CD4-positive, alpha-beta T cell (primary cell): ENCODE data around the gene MAPK7. TPM values are rescaled to one million over a fixed set of nuclear protein-coding genes. Genes with fewer than 3 reads are reported as not detected.
A peak's percentile ranks its signal among the peaks of the same experiment; 100 is the strongest.

Source experiments
- ATAC-seq: fragments of 200-7000 bp; cut with Tn5 transposase; one replicate; pipeline ENCODE4 v1.10.0; 2022; ENCODE audit warnings: mild to moderate bottlenecking; ENCODE audit not compliant: poor library complexity
- CTCF ChIA-PET: fragments of 350-600 bp; sonication (Branson Sonifier 250); formaldehyde crosslinking; loops from one replicate; lab custom pipeline; 2021; ENCODE audit warnings: antibody characterized with exemption, inconsistent platforms; lab: Charles Lee
- POLR2A ChIA-PET: fragments of 350-600 bp; sonication (Branson Sonifier 250); formaldehyde crosslinking; loops from one replicate; lab custom pipeline; 2021; ENCODE audit warnings: antibody characterized with exemption, inconsistent platforms; lab: Charles Lee
- DNase-seq, 14 experiments: peaks; one replicate each; pipeline ENCODE4 v3.0.0-alpha.2; 2013 to 2020; ENCODE audit warnings: mixed read lengths in 2 of 14
- H3K27ac ChIP-seq, 2 donors: one replicate each; pipeline versions ENCODE4 v1.5.1 to v1.7.0; 2013; ENCODE audit warnings: low read length in 2 of 2, low read depth in 1 of 2, mild to moderate bottlenecking in 1 of 2
- H3K27me3 ChIP-seq, 2 experiments: 1 replicate in 1 of 2; 2 replicates in 1 of 2; pipeline versions ENCODE4 v1.6.1 to v1.7.0; 2013; ENCODE audit warnings: low read length in 2 of 2, control low read depth in 1 of 2, mild to moderate bottlenecking in 1 of 2, moderate library complexity in 1 of 2; ENCODE audit not compliant: insufficient read depth in 2 of 2, control insufficient read depth in 1 of 2
- H3K36me3 ChIP-seq: one replicate; pipeline ENCODE4 v1.6.1; 2013; ENCODE audit warnings: low read length, control low read depth; ENCODE audit not compliant: insufficient read depth
- H3K4me1 ChIP-seq: one replicate; pipeline ENCODE4 v1.6.1; 2013; ENCODE audit warnings: low read length, control low read depth; ENCODE audit not compliant: insufficient read depth
- H3K4me3 ChIP-seq: one replicate; pipeline ENCODE4 v1.5.1; 2013; ENCODE audit warnings: mild to moderate bottlenecking, low read length, moderate library complexity
- H3K9me3 ChIP-seq, 2 experiments: 1 replicate in 1 of 2; 2 replicates in 1 of 2; pipeline versions ENCODE4 v1.6.1 to v1.7.0; 2013; ENCODE audit warnings: low read length in 2 of 2, mild to moderate bottlenecking in 2 of 2, control low read depth in 1 of 2, moderate library complexity in 1 of 2; ENCODE audit not compliant: control insufficient read depth in 1 of 2, insufficient read depth in 1 of 2
- H3K27ac Mint-ChIP-seq: one replicate; pipeline ENCODE4 v1.8.0; 2020; ENCODE audit warnings: mixed read lengths
- H3K27me3 Mint-ChIP-seq: one replicate; pipeline ENCODE4 v1.8.0; 2021; ENCODE audit warnings: mixed read lengths
- H3K36me3 Mint-ChIP-seq: one replicate; pipeline ENCODE4 v1.8.0; 2021; ENCODE audit warnings: low read depth, mixed read lengths
- H3K4me1 Mint-ChIP-seq: one replicate; pipeline ENCODE4 v1.8.0; 2021; ENCODE audit warnings: low read depth, mixed read lengths
- H3K4me3 Mint-ChIP-seq: one replicate; pipeline ENCODE4 v1.8.0; 2020; ENCODE audit warnings: mild to moderate bottlenecking, mixed read lengths
- H3K9me3 Mint-ChIP-seq: one replicate; pipeline ENCODE4 v1.8.0; 2020; ENCODE audit warnings: mixed read lengths
- CTCF ChIP-seq: fragments of 200-600 bp; IDR thresholded peaks from one replicate; pipeline ENCODE4 v1.8.0; 2022; ENCODE audit warnings: antibody characterized with exemption, mild to moderate bottlenecking
- intact Hi-C, 2 experiments: fragments of 100-400 bp; cut with DNase I in 1 of 2; cut with micrococcal nuclease in 1 of 2; formaldehyde crosslinking; loops; one replicate each; pipeline versions ENCODE4 v1.15.1 to v1.9.0; 2023 to 2025; cut with DNase I, micrococcal nuclease
- total RNA-seq, 174 experiments: library from RNA in 2 of 174; stranded (reverse) in 2 of 174; gene quantifications; one replicate each; pipeline ENCODE4 v1.2.3 and lab custom pipeline; 2021 to 2026

Gene MAPK7
- total RNA-seq, 2 experiments from 2014 or later = 15.2 to 17.3 TPM

- peak; percentile 21 for ATAC-seq
These were observed 40.6 kb upstream of the MAPK7 start for GRCh38 chr17:19337712-19338023.

GRCh38 chr17:19338031-19338990 is 40.0 kb upstream of the MAPK7 start:
- no peak overlapping the region for H3K4me3 ChIP-seq
- H3K9me3 ChIP-seq = no peaks in the 10 kb centered on the region
- Mint-ChIP-seq H3K36me3 (no peaks in the 10 kb centered on the region), H3K4me3 (no peak overlapping the region), H3K27ac (no peak overlapping the region), H3K4me1 (no peaks in the 10 kb centered on the region), H3K27me3 (peaks cover 44% of the 10 kb centered on the region), H3K9me3 (no peaks in the 10 kb centered on the region)
- H3K4me1 ChIP-seq = no peaks in the 10 kb centered on the region
- no peak overlapping the region for H3K27ac ChIP-seq
- peak; percentile 50 to 83 (median 60) for DNase-seq
- H3K36me3 ChIP-seq = no peaks in the 10 kb centered on the region
- ChIA-PET CTCF (interaction anchor here (0.6 to 1.3 kb wide), 6 partner anchors 21 to 108 kb away, joined by 3 to 4 read pairs (median 3); no protein-coding TSS in a partner anchor), POLR2A (interaction anchor here (1.2 kb wide), 1 partner anchor 118 kb away, joined by 3 read pairs; no protein-coding TSS in a partner anchor)
- peak; percentile 67 for TF ChIP-seq CTCF
- H3K27me3 ChIP-seq = peaks cover 5 to 9% of the 10 kb centered on the region in 2 experiments
- intact Hi-C loops = no loop called here
- peak; percentile 91 for ATAC-seq

More at GRCh38 chr17:19337712-19338023, 40.6 kb upstream of the MAPK7 start:
- no peaks in the 10 kb centered on the region for H3K36me3 Mint-ChIP-seq
- H3K4me1 ChIP-seq = no peaks in the 10 kb centered on the region
- no peaks in the 10 kb centered on the region for H3K4me1 Mint-ChIP-seq
- H3K4me3 ChIP-seq = no peak overlapping the region
- no peak for TF ChIP-seq CTCF
- H3K27me3 Mint-ChIP-seq = peaks cover 44% of the 10 kb centered on the region
- ChIA-PET POLR2A (no interaction called here), CTCF (interaction anchor here (1.0 to 1.3 kb wide), 5 partner anchors 22 to 109 kb away, joined by 3 to 4 read pairs (median 3); no protein-coding TSS in a partner anchor)
- no peak overlapping the region for H3K27ac ChIP-seq
- H3K27me3 ChIP-seq = peaks cover 5 to 9% of the 10 kb centered on the region in 2 experiments
- DNase-seq = peak in 1 of 14 experiments; percentile 6
- no peak overlapping the region for H3K27ac Mint-ChIP-seq
- H3K9me3 ChIP-seq = no peaks in the 10 kb centered on the region
- H3K9me3 Mint-ChIP-seq = no peaks in the 10 kb centered on the region
- no peak overlapping the region for H3K4me3 Mint-ChIP-seq
- intact Hi-C loops = no loop called here
- no peaks in the 10 kb centered on the region for H3K36me3 ChIP-seq

- ChIA-PET POLR2A (no interaction called here), CTCF (interaction anchor here (1.0 kb wide), 1 partner anchor 24 kb away, joined by 3 read pairs; no protein-coding TSS in a partner anchor)
- Mint-ChIP-seq H3K27ac (no peak overlapping the region), H3K36me3 (no peaks in the 10 kb centered on the region), H3K27me3 (peaks cover 44% of the 10 kb centered on the region), H3K9me3 (no peaks in the 10 kb centered on the region), H3K4me3 (no peak overlapping the region), H3K4me1 (no peaks in the 10 kb centered on the region)
- H3K27ac ChIP-seq = no peak overlapping the region
- H3K9me3 ChIP-seq = no peaks in the 10 kb centered on the region
- H3K4me3 ChIP-seq = no peak overlapping the region
- no peaks in the 10 kb centered on the region for H3K36me3 ChIP-seq
- DNase-seq (no peak), ATAC-seq (no peak)
- TF ChIP-seq CTCF = no peak
- peaks cover 5 to 9% of the 10 kb centered on the region in 2 experiments for H3K27me3 ChIP-seq
- intact Hi-C loops = no loop called here
- H3K4me1 ChIP-seq = no peaks in the 10 kb centered on the region
These were observed 38.9 kb upstream of the MAPK7 start for GRCh38 chr17:19339341-19339815.
